AG04450 (cell line): ENCODE measurements around the gene MYL12A. TPM values are rescaled to one million over a fixed set of nuclear protein-coding genes. Genes with fewer than 3 reads are reported as not detected.

ENCODE experiments used
- CTCF ChIA-PET: fragments of 300-600, 350-600 bp; formaldehyde crosslinking; extraction: SDS; loops from one replicate; lab custom pipeline; 2022; ENCODE audit warnings: antibody characterized with exemption, inconsistent platforms; lab: Charles Lee
- POLR2A ChIA-PET: fragments of 350-600 bp; formaldehyde crosslinking; extraction: SDS; loops from one replicate; lab custom pipeline; 2021; ENCODE audit warnings: antibody characterized with exemption, inconsistent platforms; lab: Yijun Ruan, JAX
- DNase-seq: peaks from one replicate; pipeline ENCODE4 v3.0.0-alpha.2; 2011; ENCODE audit warnings: low read depth, low spot score
- H3K27ac ChIP-seq: one replicate; pipeline ENCODE4 v1.5.1; 2012; ENCODE audit warnings: low read depth, low read length, control low read depth
- H3K27me3 ChIP-seq: one replicate; pipeline ENCODE4 v1.6.0; 2012; ENCODE audit warnings: low read length; ENCODE audit not compliant: control insufficient read depth, insufficient read depth
- H3K4me3 ChIP-seq: 2 replicates; pipeline ENCODE4 v1.5.1; 2011; ENCODE audit warnings: mild to moderate bottlenecking, low read depth, low read length, control low read depth
- H3K9me3 ChIP-seq: 2 replicates; pipeline ENCODE4 v1.5.1; 2012; ENCODE audit warnings: low read length; ENCODE audit not compliant: control insufficient read depth, insufficient read depth
- CTCF ChIP-seq: IDR thresholded peaks from 2 replicates; pipeline ENCODE4 v1.5.1; 2011; ENCODE audit warnings: low read depth, low read length, control low read depth, inconsistent platforms
- polyA plus RNA-seq: library from polyadenylated mRNA; depleted of rRNA; stranded (reverse); fragments of >200 nt; gene quantifications from 2 replicates; pipeline ENCODE4 v1.2.3, GENCODE V29; 2011

The MYL12A gene
- polyA plus RNA-seq, 1 experiment, result 751 TPM

- DNase-seq, result no peak
- ChIA-PET POLR2A (no interaction called here), CTCF (interaction anchor here (0.6 to 4.8 kb wide), 10 partner anchors 27 to 479 kb away, joined by 3 to 52 read pairs (median 4); no protein-coding TSS in a partner anchor)
- Histone ChIP-seq H3K9me3 (peaks cover 14% of the 10 kb centered on the region), H3K27ac (no peak overlapping the region), H3K4me3 (no peak overlapping the region), H3K27me3 (no peaks in the 10 kb centered on the region)
- no peak for TF ChIP-seq CTCF
Observed at GRCh38 chr18:3245185-3245564, 2.4 kb upstream of the MYL12A start.

DNA sequence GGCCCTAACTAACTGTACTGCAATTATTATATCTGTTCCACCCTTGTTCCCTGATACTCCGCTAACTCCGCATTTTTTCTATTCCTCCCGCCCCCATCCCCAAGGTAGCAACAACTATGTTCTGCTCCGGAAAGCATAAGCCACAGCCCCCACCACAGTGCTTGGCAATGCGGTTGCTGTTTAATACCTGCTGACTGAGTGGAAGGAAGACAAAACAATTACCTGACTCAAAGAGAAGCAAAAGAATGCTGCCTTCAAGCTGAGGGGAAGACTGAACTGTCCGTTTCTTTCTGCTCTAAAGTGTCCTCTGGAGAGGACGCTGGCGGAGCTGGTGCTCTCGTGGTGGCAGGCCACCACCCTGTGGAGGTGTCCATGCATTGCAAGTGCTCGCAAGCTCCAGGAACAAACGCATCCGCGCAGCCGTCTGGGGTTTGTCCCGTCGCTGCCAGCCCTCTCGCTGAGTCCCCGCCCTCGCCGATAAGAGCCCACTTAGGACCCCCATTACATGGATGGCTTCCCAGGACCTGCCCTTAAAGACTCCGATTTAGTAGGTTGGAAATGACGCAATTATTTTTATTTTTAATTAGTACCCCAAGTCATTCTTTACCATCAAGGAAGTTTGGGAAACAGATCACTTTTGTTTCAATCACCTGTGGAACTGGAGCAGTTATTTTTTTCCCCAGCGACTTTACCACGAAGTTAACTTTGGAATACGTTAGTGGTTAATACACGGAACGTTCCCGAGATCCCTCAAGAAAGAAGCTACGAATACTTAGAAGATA lies 1.6 kb upstream of the MYL12A start:
- no peak for DNase-seq
- peak; percentile 91 for TF ChIP-seq CTCF
- Histone ChIP-seq H3K27ac (no peak overlapping the region), H3K9me3 (peaks cover 14% of the 10 kb centered on the region), H3K27me3 (no peaks in the 10 kb centered on the region), H3K4me3 (peak overlapping the region; percentile 38)
- ChIA-PET CTCF (interaction anchor here (0.6 to 4.8 kb wide), 17 partner anchors 66 to 480 kb away, joined by 3 to 52 read pairs (median 4); no protein-coding TSS in a partner anchor), POLR2A (no interaction called here)

DNA sequence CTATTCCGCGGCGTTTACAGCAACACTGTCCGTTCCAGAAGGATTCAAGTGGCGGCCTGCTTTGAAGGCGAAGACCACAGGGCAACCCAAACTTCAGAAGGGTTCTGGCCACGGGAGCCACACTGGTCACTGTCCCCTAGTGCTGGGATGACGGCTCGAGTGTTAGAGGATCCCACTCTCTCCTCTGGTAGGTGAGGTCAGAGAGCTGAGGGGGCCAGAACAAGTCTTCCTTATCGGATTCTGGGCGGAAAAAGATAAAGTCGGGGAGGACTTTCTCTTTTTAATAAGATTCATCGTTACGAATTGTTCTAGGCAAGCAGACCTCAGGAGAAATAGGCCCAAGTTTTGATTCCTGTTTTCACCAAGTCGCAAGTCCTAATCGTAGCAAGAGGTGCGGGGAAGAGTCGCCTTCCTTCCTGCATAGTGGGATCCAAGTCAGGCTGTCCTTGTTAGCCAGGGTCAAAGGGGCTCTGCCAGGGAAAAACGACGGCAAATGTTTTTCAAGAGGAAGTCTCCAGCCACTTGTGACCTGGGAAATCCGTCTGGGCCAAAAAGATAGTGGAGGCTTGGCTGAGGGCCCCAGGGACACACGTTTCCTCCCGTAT lies 864 bp upstream of the MYL12A start:
- H3K9me3 ChIP-seq, result peaks cover 8% of the 10 kb centered on the region
- CTCF ChIA-PET, result interaction anchor here (0.6 to 4.8 kb wide), 16 partner anchors 67 to 481 kb away, joined by 3 to 52 read pairs (median 4); no protein-coding TSS in a partner anchor
- H3K4me3 ChIP-seq, result peak overlapping the region; percentile 97
- no peak for TF ChIP-seq CTCF
- peak overlapping the region; percentile 96 for H3K27ac ChIP-seq
- no peaks in the 10 kb centered on the region for H3K27me3 ChIP-seq
- no peak for DNase-seq
- POLR2A ChIA-PET, result interaction anchor here (0.7 to 1.5 kb wide), 5 partner anchors 10 to 589 kb away, joined by 3 to 8 read pairs (median 4); no protein-coding TSS in a partner anchor

- no peak for DNase-seq
- H3K27ac ChIP-seq, result peak overlapping the region; percentile 96
- ChIA-PET POLR2A (interaction anchor here (1.2 to 3.3 kb wide), 4 partner anchors 8 to 590 kb away, joined by 3 to 14 read pairs (median 6); partner anchors contain the start of gene MYL12B), CTCF (interaction anchor here (1.4 kb wide), 1 partner anchor 97 kb away, joined by 5 read pairs; no protein-coding TSS in a partner anchor)
- peaks cover 8% of the 10 kb centered on the region for H3K9me3 ChIP-seq
- H3K27me3 ChIP-seq, result no peaks in the 10 kb centered on the region
- no peak for TF ChIP-seq CTCF
- H3K4me3 ChIP-seq, result peak overlapping the region; percentile 97
Observed at GRCh38 chr18:3248062-3248657, 559 bp downstream of the MYL12A start.
